GM23338 (cell line): ENCODE results near the gene METTL17. TPM values are rescaled to one million over a fixed set of nuclear protein-coding genes. Genes with fewer than 3 reads are reported as not detected.

Experiments
- ATAC-seq: fragments of 200-7000 bp; cut with Tn5 transposase; 3 replicates; pipeline ENCODE4 v1.9.1; 2020
- DNase-seq: peaks from one replicate; pipeline ENCODE4 v3.0.0-alpha.2; 2015; ENCODE audit warnings: low spot score
- H2AFZ ChIP-seq: fragments of 200-600 bp; sonication (generic); 2 replicates; pipeline ENCODE4 v1.8.0; 2016; ENCODE audit warnings: antibody characterized with exemption, mild to moderate bottlenecking, moderate library complexity
- H3F3A ChIP-seq: fragments of 200-600 bp; sonication (generic); replicated peaks from 2 replicates; pipeline ENCODE4 v1.8.0; 2017; ENCODE audit warnings: antibody characterized with exemption, mixed run types, low read depth
- H3K27ac ChIP-seq: fragments of 200-600 bp; sonication (generic); 2 replicates; pipeline ENCODE4 v1.6.1; 2016; ENCODE audit warnings: low read depth
- H3K27me3 ChIP-seq: fragments of 200-600 bp; sonication (generic); 2 replicates; pipeline ENCODE4 v1.8.0; 2016; ENCODE audit warnings: mild to moderate bottlenecking, mixed run types, moderate library complexity; ENCODE audit not compliant: insufficient read depth
- H3K36me3 ChIP-seq: fragments of 200-600 bp; sonication (generic); 2 replicates; pipeline ENCODE4 v1.8.0; 2016; ENCODE audit warnings: mild to moderate bottlenecking; ENCODE audit not compliant: insufficient read depth
- H3K4me1 ChIP-seq: fragments of 200-600 bp; sonication (generic); 2 replicates; pipeline ENCODE4 v1.8.0; 2016; ENCODE audit warnings: mild to moderate bottlenecking, moderate library complexity; ENCODE audit not compliant: insufficient read depth
- H3K4me2 ChIP-seq: fragments of 200-600 bp; sonication (generic); 2 replicates; pipeline ENCODE4 v1.7.1; 2017; ENCODE audit warnings: mixed run types
- H3K4me3 ChIP-seq: fragments of 200-600 bp; sonication (generic); 2 replicates; pipeline ENCODE4 v1.6.1; 2016; ENCODE audit warnings: mixed run types
- H3K79me2 ChIP-seq: fragments of 200-600 bp; sonication (generic); replicated peaks from 2 replicates; pipeline ENCODE4 v1.8.0; 2017; ENCODE audit warnings: mild to moderate bottlenecking; ENCODE audit not compliant: insufficient read depth
- H3K9me2 ChIP-seq: fragments of 200-600 bp; sonication (generic); 2 replicates; pipeline ENCODE4 v1.8.0; 2017; ENCODE audit not compliant: insufficient read depth
- H4K20me1 ChIP-seq: fragments of 200-600 bp; sonication (generic); replicated peaks from 2 replicates; pipeline ENCODE4 v1.8.0; 2017; ENCODE audit warnings: mild to moderate bottlenecking; ENCODE audit not compliant: insufficient read depth
- H3K27ac Mint-ChIP-seq: 2 replicates; pipeline ENCODE4 v1.8.0; 2020; ENCODE audit warnings: inconsistent platforms, mild to moderate bottlenecking, moderate library complexity, mixed read lengths
- H3K27me3 Mint-ChIP-seq: 3 replicates; pipeline ENCODE4 v1.8.0; 2022; ENCODE audit warnings: low read depth, mild to moderate bottlenecking, moderate library complexity, mixed read lengths, inconsistent platforms; ENCODE audit not compliant: insufficient read depth, poor library complexity
- H3K36me3 Mint-ChIP-seq: 3 replicates; pipeline ENCODE4 v1.8.0; 2021; ENCODE audit warnings: low read depth, mild to moderate bottlenecking, inconsistent platforms, moderate library complexity, mixed read lengths
- H3K4me1 Mint-ChIP-seq: 3 replicates; pipeline ENCODE4 v1.8.0; 2020; ENCODE audit warnings: mild to moderate bottlenecking, inconsistent platforms, mixed read lengths
- H3K4me3 Mint-ChIP-seq: 3 replicates; pipeline ENCODE4 v1.8.0; 2021; ENCODE audit warnings: moderate library complexity, mild to moderate bottlenecking, inconsistent platforms, mixed read lengths
- H3K9me3 Mint-ChIP-seq: 3 replicates; pipeline ENCODE4 v1.8.0; 2020; ENCODE audit warnings: moderate library complexity, mild to moderate bottlenecking, inconsistent platforms, mixed read lengths
- CREB1 ChIP-seq: fragments of 250-450 bp; sonication (Bioruptor Pico); IDR thresholded peaks from 2 replicates; pipeline ENCODE4 v1.5.0; 2020; ENCODE audit warnings: low read depth, mild to moderate bottlenecking, moderate library complexity
- ETS1 ChIP-seq: IDR thresholded peaks from 2 replicates; pipeline ENCODE4 v1.6.1; 2016; ENCODE audit warnings: antibody characterized with exemption
- EZH2 ChIP-seq: fragments of 200-600 bp; sonication (generic); IDR thresholded peaks from one replicate; pipeline ENCODE4 v1.8.0; 2017; ENCODE audit warnings: antibody characterized with exemption, mild to moderate bottlenecking, low read depth; ENCODE audit not compliant: unreplicated experiment
- EZH2phosphoT487 ChIP-seq: fragments of 200-600 bp; sonication (generic); IDR thresholded peaks from one replicate; pipeline ENCODE4 v1.8.1; 2018; ENCODE audit warnings: antibody characterized with exemption; ENCODE audit not compliant: unreplicated experiment
- JUNB ChIP-seq: IDR thresholded peaks from one replicate; pipeline ENCODE4 v1.6.1; 2016; ENCODE audit warnings: antibody characterized with exemption; ENCODE audit not compliant: unreplicated experiment
- NANOG ChIP-seq: IDR thresholded peaks from 2 replicates; pipeline ENCODE4 v1.6.1; 2016; ENCODE audit warnings: antibody characterized with exemption, borderline replicate concordance
- POLR2AphosphoS5 ChIP-seq: IDR thresholded peaks from 2 replicates; pipeline ENCODE4 v1.6.1; 2016; ENCODE audit warnings: antibody characterized with exemption, low read depth
- REST ChIP-seq: IDR thresholded peaks from one replicate; pipeline ENCODE4 v1.6.1; 2018; ENCODE audit warnings: antibody characterized with exemption; ENCODE audit not compliant: unreplicated experiment
- STAT1 ChIP-seq: IDR thresholded peaks from one replicate; pipeline ENCODE4 v1.6.1; 2016; ENCODE audit warnings: antibody characterized with exemption; ENCODE audit not compliant: unreplicated experiment
- ZNF114 ChIP-seq: fragments of 250-450 bp; sonication (Bioruptor Pico); IDR thresholded peaks from 2 replicates; pipeline ENCODE4 v1.5.0; 2020; ENCODE audit warnings: mild to moderate bottlenecking, moderate library complexity
- ZNF331 ChIP-seq: fragments of 250-450 bp; sonication (Bioruptor Pico); IDR thresholded peaks from 2 replicates; pipeline ENCODE4 v1.5.0; 2020; ENCODE audit warnings: low read depth, mild to moderate bottlenecking, moderate library complexity
- polyA plus RNA-seq: library from polyadenylated mRNA; unstranded; fragments of >200 nt; fragmentation: Nextera tagmentation; extraction: Ambion mirVana; gene quantifications from 2 replicates; pipeline ENCODE4 v1.2.1, GENCODE V29; 2016
- total RNA-seq: library from RNA; depleted of rRNA; stranded (reverse); fragments of >200 nt; shearing (Covaris generic); gene quantifications from 2 replicates; pipeline ENCODE4 v1.2.3, GENCODE V29; 2014
- TF ChIP-seq, protein P1 (sequence below), 2 experiments: fragments of 200-600 bp in 1 of 2; sonication (generic) in 1 of 2; conservative IDR thresholded peaks; 2 replicates each; pipeline versions ENCODE4 v1.5.1 to v1.6.1; 2016 to 2017; ENCODE audit warnings: antibody characterized with exemption in 2 of 2, low read depth in 2 of 2, mild to moderate bottlenecking in 2 of 2, moderate library complexity in 1 of 2
- TF ChIP-seq, protein P2 (sequence below): fragments of 250-450 bp; sonication (Bioruptor Pico); IDR thresholded peaks from 2 replicates; pipeline ENCODE4 v1.5.0; 2020; ENCODE audit warnings: mild to moderate bottlenecking, moderate library complexity

The METTL17 gene
- total and polyA plus RNA-seq, 2 experiments from 2014 or later, result 74.9 to 156 TPM

- peaks cover 6% of the 10 kb centered on the region; the same call in 1 of the 2 replicates for H3K27me3 ChIP-seq
- Mint-ChIP-seq H3K4me3 (no peak within 1 kb of the TSS), H3K36me3 (no peaks in the 10 kb centered on the region), H3K4me1 (peaks cover 17% of the 10 kb centered on the region), H3K9me3 (no peaks in the 10 kb centered on the region), H3K27me3 (peaks cover 16% of the 10 kb centered on the region), H3K27ac (no peak within 1 kb of the TSS)
- H2AFZ ChIP-seq, result no peak within 1 kb of the TSS
- H4K20me1 ChIP-seq, result no peaks in the 10 kb centered on the region
- TF ChIP-seq STAT1 (no peak), ETS1 (no peak), CREB1 (CRISPR knock-in tag) (no peak), JUNB (no peak), ZNF114 (CRISPR knock-in tag) (no peak), REST (no peak), EZH2phosphoT487 (no peak), POLR2AphosphoS5 (no peak), EZH2 (no peak), NANOG (no peak), ZNF331 (no peak)
- TF ChIP-seq, protein P1, sequence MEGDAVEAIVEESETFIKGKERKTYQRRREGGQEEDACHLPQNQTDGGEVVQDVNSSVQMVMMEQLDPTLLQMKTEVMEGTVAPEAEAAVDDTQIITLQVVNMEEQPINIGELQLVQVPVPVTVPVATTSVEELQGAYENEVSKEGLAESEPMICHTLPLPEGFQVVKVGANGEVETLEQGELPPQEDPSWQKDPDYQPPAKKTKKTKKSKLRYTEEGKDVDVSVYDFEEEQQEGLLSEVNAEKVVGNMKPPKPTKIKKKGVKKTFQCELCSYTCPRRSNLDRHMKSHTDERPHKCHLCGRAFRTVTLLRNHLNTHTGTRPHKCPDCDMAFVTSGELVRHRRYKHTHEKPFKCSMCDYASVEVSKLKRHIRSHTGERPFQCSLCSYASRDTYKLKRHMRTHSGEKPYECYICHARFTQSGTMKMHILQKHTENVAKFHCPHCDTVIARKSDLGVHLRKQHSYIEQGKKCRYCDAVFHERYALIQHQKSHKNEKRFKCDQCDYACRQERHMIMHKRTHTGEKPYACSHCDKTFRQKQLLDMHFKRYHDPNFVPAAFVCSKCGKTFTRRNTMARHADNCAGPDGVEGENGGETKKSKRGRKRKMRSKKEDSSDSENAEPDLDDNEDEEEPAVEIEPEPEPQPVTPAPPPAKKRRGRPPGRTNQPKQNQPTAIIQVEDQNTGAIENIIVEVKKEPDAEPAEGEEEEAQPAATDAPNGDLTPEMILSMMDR (conservative IDR thresholded peaks at IDR 0.05; ENCODE audit: low read depth in 2 of 2), result no peak
- TF ChIP-seq, protein P2, sequence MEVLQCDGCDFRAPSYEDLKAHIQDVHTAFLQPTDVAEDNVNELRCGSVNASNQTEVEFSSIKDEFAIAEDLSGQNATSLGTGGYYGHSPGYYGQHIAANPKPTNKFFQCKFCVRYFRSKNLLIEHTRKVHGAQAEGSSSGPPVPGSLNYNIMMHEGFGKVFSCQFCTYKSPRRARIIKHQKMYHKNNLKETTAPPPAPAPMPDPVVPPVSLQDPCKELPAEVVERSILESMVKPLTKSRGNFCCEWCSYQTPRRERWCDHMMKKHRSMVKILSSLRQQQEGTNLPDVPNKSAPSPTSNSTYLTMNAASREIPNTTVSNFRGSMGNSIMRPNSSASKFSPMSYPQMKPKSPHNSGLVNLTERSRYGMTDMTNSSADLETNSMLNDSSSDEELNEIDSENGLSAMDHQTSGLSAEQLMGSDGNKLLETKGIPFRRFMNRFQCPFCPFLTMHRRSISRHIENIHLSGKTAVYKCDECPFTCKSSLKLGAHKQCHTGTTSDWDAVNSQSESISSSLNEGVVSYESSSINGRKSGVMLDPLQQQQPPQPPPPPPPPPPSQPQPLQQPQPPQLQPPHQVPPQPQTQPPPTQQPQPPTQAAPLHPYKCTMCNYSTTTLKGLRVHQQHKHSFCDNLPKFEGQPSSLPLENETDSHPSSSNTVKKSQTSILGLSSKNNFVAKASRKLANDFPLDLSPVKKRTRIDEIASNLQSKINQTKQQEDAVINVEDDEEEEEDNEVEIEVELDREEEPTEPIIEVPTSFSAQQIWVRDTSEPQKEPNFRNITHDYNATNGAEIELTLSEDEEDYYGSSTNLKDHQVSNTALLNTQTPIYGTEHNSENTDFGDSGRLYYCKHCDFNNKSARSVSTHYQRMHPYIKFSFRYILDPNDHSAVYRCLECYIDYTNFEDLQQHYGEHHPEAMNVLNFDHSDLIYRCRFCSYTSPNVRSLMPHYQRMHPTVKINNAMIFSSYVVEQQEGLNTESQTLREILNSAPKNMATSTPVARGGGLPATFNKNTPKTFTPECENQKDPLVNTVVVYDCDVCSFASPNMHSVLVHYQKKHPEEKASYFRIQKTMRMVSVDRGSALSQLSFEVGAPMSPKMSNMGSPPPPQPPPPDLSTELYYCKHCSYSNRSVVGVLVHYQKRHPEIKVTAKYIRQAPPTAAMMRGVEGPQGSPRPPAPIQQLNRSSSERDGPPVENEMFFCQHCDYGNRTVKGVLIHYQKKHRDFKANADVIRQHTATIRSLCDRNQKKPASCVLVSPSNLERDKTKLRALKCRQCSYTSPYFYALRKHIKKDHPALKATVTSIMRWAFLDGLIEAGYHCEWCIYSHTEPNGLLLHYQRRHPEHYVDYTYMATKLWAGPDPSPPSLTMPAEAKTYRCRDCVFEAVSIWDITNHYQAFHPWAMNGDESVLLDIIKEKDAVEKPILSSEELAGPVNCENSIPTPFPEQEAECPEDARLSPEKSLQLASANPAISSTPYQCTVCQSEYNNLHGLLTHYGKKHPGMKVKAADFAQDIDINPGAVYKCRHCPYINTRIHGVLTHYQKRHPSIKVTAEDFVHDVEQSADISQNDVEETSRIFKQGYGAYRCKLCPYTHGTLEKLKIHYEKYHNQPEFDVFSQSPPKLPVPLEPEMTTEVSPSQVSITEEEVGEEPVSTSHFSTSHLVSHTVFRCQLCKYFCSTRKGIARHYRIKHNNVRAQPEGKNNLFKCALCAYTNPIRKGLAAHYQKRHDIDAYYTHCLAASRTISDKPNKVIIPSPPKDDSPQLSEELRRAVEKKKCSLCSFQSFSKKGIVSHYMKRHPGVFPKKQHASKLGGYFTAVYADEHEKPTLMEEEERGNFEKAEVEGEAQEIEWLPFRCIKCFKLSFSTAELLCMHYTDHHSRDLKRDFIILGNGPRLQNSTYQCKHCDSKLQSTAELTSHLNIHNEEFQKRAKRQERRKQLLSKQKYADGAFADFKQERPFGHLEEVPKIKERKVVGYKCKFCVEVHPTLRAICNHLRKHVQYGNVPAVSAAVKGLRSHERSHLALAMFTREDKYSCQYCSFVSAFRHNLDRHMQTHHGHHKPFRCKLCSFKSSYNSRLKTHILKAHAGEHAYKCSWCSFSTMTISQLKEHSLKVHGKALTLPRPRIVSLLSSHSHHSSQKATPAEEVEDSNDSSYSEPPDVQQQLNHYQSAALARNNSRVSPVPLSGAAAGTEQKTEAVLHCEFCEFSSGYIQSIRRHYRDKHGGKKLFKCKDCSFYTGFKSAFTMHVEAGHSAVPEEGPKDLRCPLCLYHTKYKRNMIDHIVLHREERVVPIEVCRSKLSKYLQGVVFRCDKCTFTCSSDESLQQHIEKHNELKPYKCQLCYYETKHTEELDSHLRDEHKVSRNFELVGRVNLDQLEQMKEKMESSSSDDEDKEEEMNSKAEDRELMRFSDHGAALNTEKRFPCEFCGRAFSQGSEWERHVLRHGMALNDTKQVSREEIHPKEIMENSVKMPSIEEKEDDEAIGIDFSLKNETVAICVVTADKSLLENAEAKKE (CRISPR knock-in tag), result no peak
- peaks cover 6% of the 10 kb centered on the region; the same call in 1 of the 2 replicates for H3K9me2 ChIP-seq
- H3K4me2 ChIP-seq, result no peak within 1 kb of the TSS
- H3K4me3 ChIP-seq, result no peak within 1 kb of the TSS
- H3F3A ChIP-seq, result peaks cover 7% of the 10 kb centered on the region; the same call in 1 of the 2 replicates
- no peaks in the 10 kb centered on the region for H3K79me2 ChIP-seq
- H3K27ac ChIP-seq, result no peak within 1 kb of the TSS
- ATAC-seq (no peak), DNase-seq (no peak)
- H3K4me1 ChIP-seq, result peaks cover 16% of the 10 kb centered on the region
- no peaks in the 10 kb centered on the region for H3K36me3 ChIP-seq
These were observed 40.1 kb downstream of the METTL17 start, which contains the start of gene TPPP2 for GRCh38 chr14:21029917-21030316. TSS of gene TPPP2 (plus strand) at chr14:21030217. CDS start at chr14:21030582, 365 bp downstream.
